MCF 10A (cell line): ENCODE results near the gene SPATA16. TPM values are rescaled to one million over a fixed set of nuclear protein-coding genes. Genes with fewer than 3 reads are reported as not detected.

Experiments used
- BruUV-seq: library from RNA; stranded (reverse); fragments of 400-500 nt; replicated peaks from 2 replicates; lab custom pipeline; 2021; lab: Mats Ljungman, UMichigan
- CTCF ChIA-PET: fragments of 300-600 bp; sonication (Branson Sonifier 250); formaldehyde crosslinking; extraction: SDS; loops from one replicate; lab custom pipeline; 2021; ENCODE audit warnings: antibody characterized with exemption, inconsistent platforms; lab: Yijun Ruan, JAX
- POLR2A ChIA-PET: fragments of 300-600, 350-650 bp; sonication (Branson Sonifier 250); formaldehyde crosslinking; extraction: SDS; loops from one replicate; lab custom pipeline; 2020; ENCODE audit warnings: antibody characterized with exemption, inconsistent platforms; lab: Yijun Ruan, JAX
- DNase-seq: peaks from one replicate; pipeline ENCODE4 v3.0.0-alpha.2; 2018; ENCODE audit not compliant: unreplicated experiment
- H3K27ac Mint-ChIP-seq: one replicate; pipeline ENCODE4 v1.8.0; 2022; ENCODE audit warnings: mild to moderate bottlenecking, low read depth, mixed read lengths; ENCODE audit not compliant: unreplicated experiment
- H3K27me3 Mint-ChIP-seq: one replicate; pipeline ENCODE4 v1.8.0; 2022; ENCODE audit warnings: mixed read lengths; ENCODE audit not compliant: insufficient read depth, unreplicated experiment
- H3K36me3 Mint-ChIP-seq: one replicate; pipeline ENCODE4 v1.8.0; 2022; ENCODE audit warnings: mild to moderate bottlenecking, moderate library complexity, mixed read lengths; ENCODE audit not compliant: insufficient read depth, unreplicated experiment
- H3K4me1 Mint-ChIP-seq: one replicate; pipeline ENCODE4 v1.8.0; 2022; ENCODE audit warnings: mixed read lengths; ENCODE audit not compliant: insufficient read depth, unreplicated experiment
- H3K4me3 Mint-ChIP-seq: one replicate; pipeline ENCODE4 v1.8.0; 2022; ENCODE audit warnings: mild to moderate bottlenecking, moderate library complexity, mixed read lengths; ENCODE audit not compliant: unreplicated experiment
- H3K9me3 Mint-ChIP-seq: one replicate; pipeline ENCODE4 v1.8.0; 2022; ENCODE audit warnings: mixed read lengths; ENCODE audit not compliant: unreplicated experiment
- CTCF ChIP-seq: fragments of 200-600 bp; IDR thresholded peaks from one replicate; pipeline ENCODE4 v1.8.0; 2022; ENCODE audit warnings: antibody characterized with exemption, mild to moderate bottlenecking; ENCODE audit not compliant: unreplicated experiment
- intact Hi-C: fragments of 100-400 bp; cut with micrococcal nuclease; formaldehyde crosslinking; loops from 2 replicates; pipeline ENCODE4 v1.14.1; 2022
- total RNA-seq: library from RNA; stranded (reverse); gene quantifications from 2 replicates; pipeline ENCODE4 v1.2.3, GENCODE V29; 2022

Gene SPATA16
- total RNA-seq, 1 experiment from 2014 or later: not detected

GRCh38 chr3:173019378-173019777 lies 121.7 kb downstream of the SPATA16 start:
- Mint-ChIP-seq H3K9me3 (no peaks in the 10 kb centered on the region), H3K4me1 (no peaks in the 10 kb centered on the region), H3K27me3 (peaks cover 80% of the 10 kb centered on the region), H3K27ac (no peak overlapping the region), H3K4me3 (no peak overlapping the region), H3K36me3 (peaks cover 5% of the 10 kb centered on the region)
- ChIA-PET CTCF (interaction anchor here (0.7 kb wide), 2 partner anchors 22 to 27 kb away, joined by 3 to 4 read pairs; no protein-coding TSS in a partner anchor), POLR2A (interaction anchor here (1.0 kb wide), 2 partner anchors 12 to 16 kb away, joined by 3 to 5 read pairs; no protein-coding TSS in a partner anchor)
- no TSS peak for BruUV-seq
- DNase-seq: no peak
- no peak for TF ChIP-seq CTCF
- intact Hi-C loops: no loop called here

GRCh38 chr3:173018758-173019157 lies 122.3 kb downstream of the SPATA16 start:
- ChIA-PET CTCF (interaction anchor here (0.7 kb wide), 2 partner anchors 23 to 28 kb away, joined by 3 to 4 read pairs; no protein-coding TSS in a partner anchor), POLR2A (interaction anchor here (0.7 to 1.0 kb wide), 4 partner anchors 10 to 228 kb away, joined by 3 to 5 read pairs (median 3); no protein-coding TSS in a partner anchor)
- Mint-ChIP-seq H3K27me3 (peaks cover 86% of the 10 kb centered on the region), H3K9me3 (no peaks in the 10 kb centered on the region), H3K4me3 (no peak overlapping the region), H3K27ac (no peak overlapping the region), H3K36me3 (peaks cover 5% of the 10 kb centered on the region), H3K4me1 (no peaks in the 10 kb centered on the region)
- no TSS peak for BruUV-seq
- no peak for DNase-seq
- no peak for TF ChIP-seq CTCF
- intact Hi-C loops: no loop called here

- H3K4me1 Mint-ChIP-seq: no peaks in the 10 kb centered on the region
- H3K9me3 Mint-ChIP-seq: no peaks in the 10 kb centered on the region
- no peak overlapping the region for H3K27ac Mint-ChIP-seq
- peaks cover 80% of the 10 kb centered on the region for H3K27me3 Mint-ChIP-seq
- ChIA-PET POLR2A (no interaction called here), CTCF (interaction anchor here (0.6 to 1.3 kb wide), 3 partner anchors 22 to 204 kb away, joined by 3 to 4 read pairs (median 3); no protein-coding TSS in a partner anchor)
- no peak overlapping the region for H3K4me3 Mint-ChIP-seq
- H3K36me3 Mint-ChIP-seq: no peaks in the 10 kb centered on the region
- TF ChIP-seq CTCF: no peak
- no TSS peak for BruUV-seq
- DNase-seq: no peak
- intact Hi-C loops: no loop called here
These were observed 127.7 kb downstream of the SPATA16 start for GRCh38 chr3:173013219-173013832.

- CTCF ChIA-PET: interaction anchor here (0.6 to 0.7 kb wide), 2 partner anchors 12 to 209 kb away, joined by 3 read pairs; no protein-coding TSS in a partner anchor
- H3K4me3 Mint-ChIP-seq: no peak overlapping the region
These were observed 131.6 kb downstream of the SPATA16 start for GRCh38 chr3:173009410-173009809.

More at GRCh38 chr3:173009410-173009809, 131.6 kb downstream of the SPATA16 start:
- H3K36me3 Mint-ChIP-seq: no peaks in the 10 kb centered on the region
- no peak for DNase-seq
- intact Hi-C loops: no loop called here
- no peak overlapping the region for H3K27ac Mint-ChIP-seq
- POLR2A ChIA-PET: no interaction called here
- H3K27me3 Mint-ChIP-seq: peaks cover 87% of the 10 kb centered on the region
- H3K9me3 Mint-ChIP-seq: no peaks in the 10 kb centered on the region
- no TSS peak for BruUV-seq
- no peaks in the 10 kb centered on the region for H3K4me1 Mint-ChIP-seq
- TF ChIP-seq CTCF: no peak
